ENCODE data around the gene KIAA1755.

GRCh38 chr20:38304845-38305447, 44.4 kb upstream of the KIAA1755 start:
- TF ChIP-seq CTCF (IDR thresholded peaks at IDR 0.05; ENCODE audit: insufficient read depth, low read length, poor library complexity, severe bottlenecking) = peak; percentile 19
- no peak for TF ChIP-seq EZH2phosphoT487 (conservative IDR thresholded peaks at IDR 0.05; ENCODE audit: low read length)

Data from SU-DHL-6 (cell line).